HUES48 (cell line): ENCODE data around the gene SSMEM1.
A peak's percentile ranks its signal among the peaks of the same experiment; 100 is the strongest.
"Not testable (repeated sequence)": the region's sequence is repeated elsewhere in the genome, so short reads cannot be mapped to it uniquely, and the experiment has no call there.

ENCODE experiments used
- H3K27ac ChIP-seq: one replicate; pipeline ENCODE4 v1.7.0; 2013; ENCODE audit warnings: low read depth, low read length, inconsistent platforms
- H3K27me3 ChIP-seq: 2 replicates; pipeline ENCODE4 v1.6.1; 2013; ENCODE audit warnings: mild to moderate bottlenecking, low read length; ENCODE audit not compliant: control insufficient read depth, insufficient read depth
- H3K36me3 ChIP-seq: 2 replicates; pipeline ENCODE4 v1.6.1; 2013; ENCODE audit warnings: low read length; ENCODE audit not compliant: control insufficient read depth, insufficient read depth
- H3K4me1 ChIP-seq: 2 replicates; pipeline ENCODE4 v1.6.1; 2013; ENCODE audit warnings: mild to moderate bottlenecking, low read length; ENCODE audit not compliant: control insufficient read depth, insufficient read depth
- H3K4me3 ChIP-seq: 2 replicates; pipeline ENCODE4 v1.5.1; 2013; ENCODE audit warnings: mild to moderate bottlenecking, low read depth, low read length
- H3K9ac ChIP-seq: 2 replicates; pipeline ENCODE4 v1.6.1; 2013; ENCODE audit warnings: mild to moderate bottlenecking, low read depth, low read length, moderate library complexity
- H3K9me3 ChIP-seq: 2 replicates; pipeline ENCODE4 v1.6.1; 2013; ENCODE audit warnings: low read length; ENCODE audit not compliant: control insufficient read depth, insufficient read depth

The SSMEM1 gene

DNA sequence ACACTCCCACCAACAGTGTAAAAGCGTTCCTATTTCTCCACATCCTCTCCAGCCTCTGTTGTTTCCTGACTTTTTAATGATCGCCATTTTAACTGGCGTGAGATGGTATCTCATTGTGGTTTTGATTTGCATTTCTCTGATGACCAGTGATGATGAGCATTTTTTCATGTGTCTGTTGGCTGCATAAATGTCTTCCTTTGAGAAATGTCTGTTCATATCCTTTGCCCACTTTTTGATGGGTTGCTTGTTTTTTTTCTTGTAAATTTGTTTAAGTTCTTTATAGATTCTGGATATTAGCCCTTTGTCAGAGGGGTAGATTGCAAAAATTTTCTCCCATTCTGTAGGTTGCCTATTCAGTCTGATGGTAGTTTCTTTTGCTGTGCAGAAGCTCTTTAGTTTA lies 42.0 kb downstream of the SSMEM1 start:
- not testable (repeated sequence) for H3K9ac ChIP-seq, H3K4me1 ChIP-seq, H3K27me3 ChIP-seq, H3K27ac ChIP-seq, H3K9me3 ChIP-seq, H3K36me3 ChIP-seq, H3K4me3 ChIP-seq

DNA sequence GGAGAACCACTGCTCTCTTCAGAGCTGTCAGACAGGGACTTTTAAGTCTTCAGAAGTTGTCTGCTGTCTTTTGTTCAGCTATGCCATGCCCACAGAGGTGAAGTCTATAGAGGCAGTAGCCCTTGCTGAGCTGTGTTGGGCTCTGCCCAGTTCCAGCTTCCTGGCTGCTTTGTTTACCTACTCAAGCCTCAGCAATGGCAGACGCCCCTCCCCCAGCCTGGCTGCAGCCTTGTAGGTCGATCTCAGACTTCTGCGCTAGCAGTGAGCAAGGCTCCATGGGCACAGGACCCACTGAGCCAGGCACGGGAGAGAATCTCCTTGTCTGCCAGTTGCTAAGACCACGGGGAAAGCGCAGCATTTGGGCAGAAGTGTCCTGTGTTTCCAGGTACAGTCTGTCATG lies 46.9 kb downstream of the SSMEM1 start:
- Histone ChIP-seq H3K4me3 (no peak overlapping the region), H3K4me1 (no peaks in the 10 kb centered on the region; the same call in 1 of the 2 replicates), H3K27me3 (no peaks in the 10 kb centered on the region), H3K9me3 (peaks cover 32% of the 10 kb centered on the region), H3K36me3 (no peaks in the 10 kb centered on the region), H3K9ac (no peak overlapping the region), H3K27ac (no peak overlapping the region)

DNA sequence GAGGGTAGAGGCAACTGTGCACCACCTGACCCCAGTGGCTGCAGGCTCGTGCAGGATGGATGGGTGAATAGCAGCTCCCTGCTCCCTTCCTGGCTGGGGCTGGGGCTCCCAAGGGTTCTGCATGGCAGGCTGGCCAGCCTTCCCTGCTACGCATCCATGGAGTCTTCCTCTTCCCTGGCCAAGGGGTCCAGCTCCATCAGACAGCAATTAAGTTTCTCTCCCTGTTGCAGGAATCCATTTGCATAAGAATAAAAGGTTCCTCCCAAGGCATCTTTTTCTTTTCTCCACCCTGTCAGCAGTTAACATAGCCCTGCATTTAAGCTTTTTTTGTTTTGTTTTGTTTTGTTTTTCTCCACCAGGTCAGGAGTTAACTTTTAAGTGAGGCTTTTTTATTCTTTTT lies 49.0 kb downstream of the SSMEM1 start:
- H3K4me1 ChIP-seq, result peaks cover 8% of the 10 kb centered on the region; the same call in 1 of the 2 replicates
- peaks cover 37% of the 10 kb centered on the region for H3K9me3 ChIP-seq
- H3K36me3 ChIP-seq, result no peaks in the 10 kb centered on the region
- no peak overlapping the region for H3K9ac ChIP-seq
- peak overlapping the region; percentile 40 for H3K27ac ChIP-seq
- H3K27me3 ChIP-seq, result no peaks in the 10 kb centered on the region
- no peak overlapping the region for H3K4me3 ChIP-seq

DNA sequence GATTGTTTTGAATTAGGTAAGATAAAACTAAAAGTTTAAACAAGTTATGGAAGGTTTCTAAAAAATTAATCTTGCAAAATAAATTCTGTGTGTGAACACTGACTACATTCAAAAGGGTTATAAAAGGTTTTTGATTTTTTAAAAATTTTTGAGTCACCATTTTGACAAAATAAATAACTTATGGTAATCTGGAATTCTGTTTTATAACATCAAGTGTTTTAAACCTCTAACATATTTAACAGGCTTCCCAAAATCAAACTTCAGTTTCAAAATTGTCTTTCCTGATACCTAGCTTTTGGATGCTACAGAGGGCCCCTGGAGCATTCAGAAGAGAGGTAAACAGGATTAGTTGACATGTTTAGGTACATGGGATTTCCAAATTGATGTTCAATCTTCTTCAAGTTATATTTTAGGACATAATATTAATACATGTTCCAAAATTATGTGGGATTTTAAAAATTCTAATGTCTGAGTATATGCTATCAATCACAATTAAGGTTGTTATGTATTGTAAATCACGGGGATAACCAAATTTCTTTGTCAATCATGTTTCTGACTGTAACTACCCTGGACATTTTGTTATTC lies 50.9 kb downstream of the SSMEM1 start:
- Histone ChIP-seq H3K27me3 (no peaks in the 10 kb centered on the region), H3K27ac (no peak overlapping the region), H3K9me3 (peaks cover 37% of the 10 kb centered on the region), H3K9ac (no peak overlapping the region), H3K4me3 (no peak overlapping the region), H3K36me3 (no peaks in the 10 kb centered on the region), H3K4me1 (peaks cover 8% of the 10 kb centered on the region; the same call in 1 of the 2 replicates)

DNA sequence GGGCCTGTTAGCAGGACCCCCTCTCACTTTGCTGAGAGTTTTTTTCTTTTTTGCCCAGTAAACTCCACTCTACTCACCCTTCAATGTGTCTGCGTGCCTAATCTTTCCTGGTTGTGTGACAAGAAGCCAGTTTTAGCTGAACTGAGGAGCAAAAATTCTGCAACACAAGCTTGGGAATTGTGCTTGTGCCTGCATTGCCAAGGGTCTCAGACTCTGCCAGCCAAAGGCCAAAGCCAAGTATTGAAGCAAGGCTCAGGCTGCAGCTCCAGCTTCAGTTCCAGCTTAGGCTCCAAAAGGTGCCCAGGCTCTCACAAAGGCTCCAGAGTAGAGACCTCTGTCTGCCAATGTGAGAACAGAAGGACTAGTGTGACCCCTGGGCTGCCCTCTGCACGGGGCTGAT lies 54.8 kb downstream of the SSMEM1 start:
- Histone ChIP-seq H3K4me1 (peaks cover 11% of the 10 kb centered on the region; the same call in 1 of the 2 replicates), H3K4me3 (no peak overlapping the region), H3K27me3 (no peaks in the 10 kb centered on the region; the same call in 1 of the 2 replicates), H3K9me3 (peaks cover 22% of the 10 kb centered on the region), H3K36me3 (no peaks in the 10 kb centered on the region), H3K27ac (no peak overlapping the region), H3K9ac (no peak overlapping the region)

DNA sequence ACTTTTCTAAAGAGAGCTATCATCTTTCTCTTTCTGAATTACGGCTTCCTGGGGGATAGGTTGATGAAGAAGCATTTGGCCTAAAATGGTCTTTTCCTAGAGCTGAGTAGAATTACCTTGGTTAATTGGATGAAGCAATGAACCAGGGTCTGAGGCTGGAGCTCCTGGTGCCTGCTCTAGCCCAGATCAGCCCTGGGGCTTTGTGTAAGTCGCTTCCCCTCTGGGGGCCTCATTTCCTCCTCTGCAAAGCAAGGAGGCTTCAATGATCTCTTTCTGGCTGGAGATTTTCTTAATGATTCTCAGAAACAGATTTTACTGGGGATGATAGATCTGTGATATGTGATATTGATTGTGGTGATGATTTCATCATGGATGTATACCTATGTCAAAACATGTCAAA lies 55.5 kb downstream of the SSMEM1 start:
- Histone ChIP-seq H3K27ac (no peak overlapping the region), H3K9me3 (peaks cover 17% of the 10 kb centered on the region), H3K36me3 (no peaks in the 10 kb centered on the region), H3K4me3 (no peak overlapping the region), H3K27me3 (no peaks in the 10 kb centered on the region; the same call in 1 of the 2 replicates), H3K9ac (no peak overlapping the region), H3K4me1 (peaks cover 12% of the 10 kb centered on the region; the same call in 1 of the 2 replicates)
